ENCODE results near the gene MAP2K4. TPM values are rescaled to one million over a fixed set of nuclear protein-coding genes. Genes with fewer than 3 reads are reported as not detected.

Gene MAP2K4
- total and polyA plus RNA-seq, 5 experiments from 2014 or later, result 17.7 to 51.3 (median 27.3) TPM

Small RNA genes within 50 kb of the gene (microRNA-seq; reads per million reads assigned to microRNA genes)
- 240 reads per million, percentile 72 among the genes with 10 or more reads in this experiment for gene MIR744 (ENCODE audit: borderline microRNAs expressed)

Other genes starting within 250 kb of the MAP2K4 start
- 10 to 100 TPM; 12.7 to 16.3 TPM for gene ZNF18, start 23.4 kb upstream of the MAP2K4 start, total RNA-seq
- gene ZNF18, start 23.4 kb upstream of the MAP2K4 start, polyA plus RNA-seq, result 1 to 10 TPM; 6.8 to 8.9 (median 6.9) TPM